Measurements from ENCODE around the gene ATP2B2. TPM values are rescaled to one million over a fixed set of nuclear protein-coding genes. Genes with fewer than 3 reads are reported as not detected.

Gene ATP2B2
- total RNA-seq, 1 donor from 2014 or later, result 0.13 TPM

DNA sequence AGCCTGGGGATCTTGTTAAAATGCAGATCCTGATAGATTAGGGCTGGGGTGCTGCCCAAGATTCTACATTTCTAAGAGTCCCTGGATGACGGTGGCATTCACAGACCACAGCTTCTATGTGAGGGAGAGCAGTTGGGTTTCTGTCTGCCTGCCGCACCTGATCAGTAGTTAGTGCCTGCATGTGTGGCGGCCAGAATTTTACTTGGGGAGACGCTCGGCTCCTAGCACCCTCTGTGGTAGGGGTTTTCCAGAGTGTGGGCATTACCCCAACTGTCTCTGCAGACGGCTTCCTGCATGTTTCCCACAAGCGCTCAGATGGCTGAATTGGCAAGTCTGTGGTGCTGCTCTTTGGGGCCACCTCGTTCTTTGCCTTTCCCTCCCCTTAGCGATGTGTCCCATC lies 220.9 kb downstream of the ATP2B2 start:
- H3K27me3 Mint-ChIP-seq (ENCODE audit: unreplicated experiment), result no peaks in the 10 kb centered on the region
- DNase-seq (ENCODE audit: extremely low spot score, unreplicated experiment), result no peak
- H3K27ac Mint-ChIP-seq (ENCODE audit: unreplicated experiment), result no peak overlapping the region
- H3K4me3 Mint-ChIP-seq (ENCODE audit: unreplicated experiment), result no peak overlapping the region
- peaks cover 19% of the 10 kb centered on the region for H3K4me1 Mint-ChIP-seq (ENCODE audit: unreplicated experiment)
- TF ChIP-seq, protein P1, sequence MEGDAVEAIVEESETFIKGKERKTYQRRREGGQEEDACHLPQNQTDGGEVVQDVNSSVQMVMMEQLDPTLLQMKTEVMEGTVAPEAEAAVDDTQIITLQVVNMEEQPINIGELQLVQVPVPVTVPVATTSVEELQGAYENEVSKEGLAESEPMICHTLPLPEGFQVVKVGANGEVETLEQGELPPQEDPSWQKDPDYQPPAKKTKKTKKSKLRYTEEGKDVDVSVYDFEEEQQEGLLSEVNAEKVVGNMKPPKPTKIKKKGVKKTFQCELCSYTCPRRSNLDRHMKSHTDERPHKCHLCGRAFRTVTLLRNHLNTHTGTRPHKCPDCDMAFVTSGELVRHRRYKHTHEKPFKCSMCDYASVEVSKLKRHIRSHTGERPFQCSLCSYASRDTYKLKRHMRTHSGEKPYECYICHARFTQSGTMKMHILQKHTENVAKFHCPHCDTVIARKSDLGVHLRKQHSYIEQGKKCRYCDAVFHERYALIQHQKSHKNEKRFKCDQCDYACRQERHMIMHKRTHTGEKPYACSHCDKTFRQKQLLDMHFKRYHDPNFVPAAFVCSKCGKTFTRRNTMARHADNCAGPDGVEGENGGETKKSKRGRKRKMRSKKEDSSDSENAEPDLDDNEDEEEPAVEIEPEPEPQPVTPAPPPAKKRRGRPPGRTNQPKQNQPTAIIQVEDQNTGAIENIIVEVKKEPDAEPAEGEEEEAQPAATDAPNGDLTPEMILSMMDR (IDR thresholded peaks at IDR 0.05), result no peak
- H3K36me3 Mint-ChIP-seq (ENCODE audit: unreplicated experiment), result peaks cover 17% of the 10 kb centered on the region
- no peaks in the 10 kb centered on the region for H3K9me3 Mint-ChIP-seq (ENCODE audit: unreplicated experiment)

DNA sequence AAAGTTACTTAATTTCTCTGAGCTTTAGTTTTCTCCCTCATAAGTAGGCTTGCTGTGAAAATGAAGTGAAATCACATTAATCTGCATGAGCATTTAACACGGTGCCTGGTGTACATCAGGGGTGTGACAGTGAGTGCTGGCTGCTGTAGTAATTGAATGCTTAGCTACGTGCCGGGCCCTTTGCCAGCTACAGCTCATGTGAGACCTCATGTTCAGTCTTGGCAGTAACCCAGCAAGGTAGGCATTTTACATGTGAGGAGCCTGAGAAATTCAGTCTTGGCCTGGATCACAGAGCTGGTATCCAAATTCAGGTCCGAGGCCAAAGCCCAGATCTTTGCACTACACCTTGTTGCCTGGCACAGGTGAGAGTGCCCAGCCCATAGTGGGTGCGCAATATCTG lies 221.7 kb downstream of the ATP2B2 start:
- H3K27ac Mint-ChIP-seq (ENCODE audit: unreplicated experiment), result no peak overlapping the region
- DNase-seq (ENCODE audit: extremely low spot score, unreplicated experiment), result no peak
- H3K4me1 Mint-ChIP-seq (ENCODE audit: unreplicated experiment), result peaks cover 19% of the 10 kb centered on the region
- H3K9me3 Mint-ChIP-seq (ENCODE audit: unreplicated experiment), result no peaks in the 10 kb centered on the region
- TF ChIP-seq, protein P1 (IDR thresholded peaks at IDR 0.05), result no peak
- no peak overlapping the region for H3K4me3 Mint-ChIP-seq (ENCODE audit: unreplicated experiment)
- H3K27me3 Mint-ChIP-seq (ENCODE audit: unreplicated experiment), result no peaks in the 10 kb centered on the region
- peaks cover 16% of the 10 kb centered on the region for H3K36me3 Mint-ChIP-seq (ENCODE audit: unreplicated experiment)

DNA sequence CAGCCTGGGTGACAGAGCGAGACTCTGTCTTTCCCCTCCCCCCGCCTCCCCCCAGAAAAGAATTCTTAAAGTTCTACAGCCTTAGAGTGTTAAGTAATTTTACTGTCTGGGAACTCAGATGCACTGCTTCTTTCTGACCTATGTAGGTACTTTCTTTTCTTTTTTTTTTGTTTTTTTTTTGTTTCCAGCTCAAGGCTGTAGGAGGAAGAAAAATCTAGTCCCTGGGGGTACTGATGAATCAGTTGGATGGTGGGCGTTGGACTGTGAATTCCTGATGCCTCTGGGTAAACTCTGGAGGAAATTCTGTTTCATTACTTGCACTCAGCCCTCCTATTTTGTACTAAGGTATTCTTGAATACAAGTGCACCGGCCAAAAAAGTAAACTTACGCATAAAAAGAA lies 223.4 kb downstream of the ATP2B2 start:
- Mint-ChIP-seq H3K4me1 (ENCODE audit: unreplicated experiment) (peaks cover 14% of the 10 kb centered on the region), H3K36me3 (ENCODE audit: unreplicated experiment) (peaks cover 19% of the 10 kb centered on the region), H3K4me3 (ENCODE audit: unreplicated experiment) (no peak overlapping the region), H3K27ac (ENCODE audit: unreplicated experiment) (peak overlapping the region; percentile 53), H3K9me3 (ENCODE audit: unreplicated experiment) (no peaks in the 10 kb centered on the region), H3K27me3 (ENCODE audit: unreplicated experiment) (no peaks in the 10 kb centered on the region)
- TF ChIP-seq, protein P1 (IDR thresholded peaks at IDR 0.05), result no peak
- no peak for DNase-seq (ENCODE audit: extremely low spot score, unreplicated experiment)

DNA sequence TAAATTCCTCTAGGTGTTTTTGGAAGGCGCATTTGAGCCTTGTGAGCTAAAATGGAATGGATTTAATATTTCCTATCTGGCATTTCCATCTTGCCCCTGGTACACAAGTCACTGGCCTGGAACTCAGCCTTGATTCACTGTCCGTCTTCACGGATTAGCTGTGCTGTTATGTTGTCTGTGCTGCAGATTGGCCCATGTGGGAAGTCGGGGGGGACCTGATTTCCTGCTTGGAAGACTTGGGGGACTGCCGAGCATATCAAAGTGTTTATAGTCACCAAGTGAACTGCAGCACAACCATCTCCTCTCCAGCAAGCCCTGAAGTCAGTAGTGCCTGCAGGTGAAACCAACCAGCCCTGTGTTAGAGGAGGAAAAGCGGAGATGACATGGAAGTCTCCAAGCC lies 224.8 kb downstream of the ATP2B2 start:
- Mint-ChIP-seq H3K9me3 (ENCODE audit: unreplicated experiment) (no peaks in the 10 kb centered on the region), H3K4me1 (ENCODE audit: unreplicated experiment) (peaks cover 7% of the 10 kb centered on the region), H3K27me3 (ENCODE audit: unreplicated experiment) (no peaks in the 10 kb centered on the region), H3K36me3 (ENCODE audit: unreplicated experiment) (peaks cover 19% of the 10 kb centered on the region), H3K27ac (ENCODE audit: unreplicated experiment) (no peak overlapping the region), H3K4me3 (ENCODE audit: unreplicated experiment) (no peak overlapping the region)
- TF ChIP-seq, protein P1 (IDR thresholded peaks at IDR 0.05), result no peak
- no peak for DNase-seq (ENCODE audit: extremely low spot score, unreplicated experiment)

DNA sequence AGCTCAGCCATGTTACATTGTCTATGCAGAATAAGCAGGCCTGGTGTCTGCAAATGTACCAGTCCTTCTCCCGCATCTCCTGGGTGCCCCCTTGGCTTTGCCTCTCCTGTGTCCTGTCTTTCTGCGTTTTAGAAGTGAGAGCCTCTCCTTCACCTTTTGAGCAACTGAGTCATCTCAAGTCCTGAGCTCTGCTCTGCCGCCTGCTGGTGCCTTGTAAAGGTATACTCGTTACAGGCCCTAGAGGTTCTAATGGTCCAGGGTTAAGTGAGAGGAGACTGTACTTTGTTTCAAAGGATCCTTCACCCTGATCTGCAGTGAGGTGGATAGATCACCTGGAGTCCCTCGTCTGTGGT lies 225.2 kb downstream of the ATP2B2 start:
- TF ChIP-seq, protein P1 (IDR thresholded peaks at IDR 0.05), result no peak
- Mint-ChIP-seq H3K27ac (ENCODE audit: unreplicated experiment) (no peak overlapping the region), H3K4me3 (ENCODE audit: unreplicated experiment) (no peak overlapping the region), H3K9me3 (ENCODE audit: unreplicated experiment) (no peaks in the 10 kb centered on the region), H3K36me3 (ENCODE audit: unreplicated experiment) (peaks cover 19% of the 10 kb centered on the region), H3K27me3 (ENCODE audit: unreplicated experiment) (no peaks in the 10 kb centered on the region), H3K4me1 (ENCODE audit: unreplicated experiment) (peaks cover 7% of the 10 kb centered on the region)
- DNase-seq (ENCODE audit: extremely low spot score, unreplicated experiment), result no peak
